Right atrium auricular region (tissue), 2 donors: Measurements from ENCODE around the gene CD58. TPM values are rescaled to one million over a fixed set of nuclear protein-coding genes. Genes with fewer than 3 reads are reported as not detected.
A peak's percentile ranks its signal among the peaks of the same experiment; 100 is the strongest.

Experiments
- DNase-seq: peaks from one replicate; pipeline ENCODE4 v3.0.0-alpha.2; 2019; ENCODE audit warnings: low spot score
- H3K27ac ChIP-seq, 2 donors: fragments of 200-600 bp; sonication (generic); 1 replicate in 1 of 2; 2 replicates in 1 of 2; pipeline ENCODE4 v1.5.1; 2016 to 2019
- H3K27me3 ChIP-seq, 2 donors: fragments of 200-600 bp; sonication (generic); one replicate each; pipeline versions ENCODE4 v1.5.1 to v1.6.0; 2017 to 2019
- H3K36me3 ChIP-seq: fragments of 200-600 bp; sonication (generic); one replicate; pipeline ENCODE4 v1.5.1; 2016
- H3K4me1 ChIP-seq, 2 donors: fragments of 200-600 bp; sonication (generic); one replicate each; pipeline versions ENCODE4 v1.5.1 to v1.6.0; 2017 to 2019
- H3K4me3 ChIP-seq, 2 donors: fragments of 200-600 bp; sonication (generic); 1 replicate in 1 of 2; 2 replicates in 1 of 2; pipeline ENCODE4 v1.5.1; 2017 to 2019; ENCODE audit warnings: mild to moderate bottlenecking in 1 of 2, moderate library complexity in 1 of 2
- H3K9me3 ChIP-seq, 2 donors: fragments of 200-600 bp; sonication (generic); one replicate each; pipeline ENCODE4 v1.5.1; 2019
- total RNA-seq, 2 donors: library from RNA; depleted of rRNA; stranded (reverse); fragments of >200 nt; gene quantifications; one replicate each; pipeline ENCODE4 v1.1.0, GENCODE V29; 2016
- TF ChIP-seq, protein P1 (sequence below), 2 donors: fragments of 200-600 bp; sonication (generic); IDR thresholded peaks; one replicate each; pipeline ENCODE4 v1.5.1; 2019; ENCODE audit warnings: antibody characterized with exemption in 2 of 2

CD58 gene
- total RNA-seq, 2 donors from 2014 or later, result 26.4 to 27.4 TPM

DNA sequence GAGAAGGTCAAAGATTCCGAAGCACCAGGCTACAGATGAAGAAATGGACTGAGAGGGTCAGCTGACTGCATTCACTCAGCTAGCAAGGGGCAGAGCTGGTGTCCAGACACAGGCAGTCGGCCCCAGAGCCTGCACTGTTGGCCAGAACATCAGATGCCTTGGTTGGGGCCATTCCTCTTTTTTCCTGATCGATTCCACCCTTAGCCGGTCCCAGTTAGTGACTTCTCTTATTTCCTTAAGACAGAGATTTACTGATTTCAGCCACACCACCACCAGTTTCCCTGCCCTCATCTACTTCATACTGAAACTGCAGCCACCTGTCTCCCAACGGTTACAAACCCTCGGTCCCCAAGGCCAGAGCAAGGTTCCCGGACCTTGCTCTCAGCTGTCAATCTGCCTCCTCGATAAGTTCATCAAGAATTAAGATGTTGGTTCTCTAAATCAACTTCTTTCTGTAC is 11.5 kb downstream of the CD58 start:
- Histone ChIP-seq H3K27ac (no peak overlapping the region), H3K36me3 (no peaks in the 10 kb centered on the region), H3K27me3 (no peaks in the 10 kb centered on the region), H3K9me3 (no peaks in the 10 kb centered on the region), H3K4me3 (no peak overlapping the region), H3K4me1 (peaks cover 0 to 15% of the 10 kb centered on the region in 2 donors)
- TF ChIP-seq, protein P1, sequence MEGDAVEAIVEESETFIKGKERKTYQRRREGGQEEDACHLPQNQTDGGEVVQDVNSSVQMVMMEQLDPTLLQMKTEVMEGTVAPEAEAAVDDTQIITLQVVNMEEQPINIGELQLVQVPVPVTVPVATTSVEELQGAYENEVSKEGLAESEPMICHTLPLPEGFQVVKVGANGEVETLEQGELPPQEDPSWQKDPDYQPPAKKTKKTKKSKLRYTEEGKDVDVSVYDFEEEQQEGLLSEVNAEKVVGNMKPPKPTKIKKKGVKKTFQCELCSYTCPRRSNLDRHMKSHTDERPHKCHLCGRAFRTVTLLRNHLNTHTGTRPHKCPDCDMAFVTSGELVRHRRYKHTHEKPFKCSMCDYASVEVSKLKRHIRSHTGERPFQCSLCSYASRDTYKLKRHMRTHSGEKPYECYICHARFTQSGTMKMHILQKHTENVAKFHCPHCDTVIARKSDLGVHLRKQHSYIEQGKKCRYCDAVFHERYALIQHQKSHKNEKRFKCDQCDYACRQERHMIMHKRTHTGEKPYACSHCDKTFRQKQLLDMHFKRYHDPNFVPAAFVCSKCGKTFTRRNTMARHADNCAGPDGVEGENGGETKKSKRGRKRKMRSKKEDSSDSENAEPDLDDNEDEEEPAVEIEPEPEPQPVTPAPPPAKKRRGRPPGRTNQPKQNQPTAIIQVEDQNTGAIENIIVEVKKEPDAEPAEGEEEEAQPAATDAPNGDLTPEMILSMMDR (IDR thresholded peaks at IDR 0.05), result no peak
- no peak for DNase-seq

GRCh38 chr1:116558571-116558970 is 12.3 kb downstream of the CD58 start:
- TF ChIP-seq, protein P1 (IDR thresholded peaks at IDR 0.05), result no peak
- no peaks in the 10 kb centered on the region for H3K36me3 ChIP-seq
- no peak for DNase-seq
- no peaks in the 10 kb centered on the region for H3K9me3 ChIP-seq
- H3K27ac ChIP-seq, result no peak overlapping the region
- H3K4me1 ChIP-seq, result peaks cover 0 to 17% of the 10 kb centered on the region in 2 donors
- H3K4me3 ChIP-seq, result no peak overlapping the region
- H3K27me3 ChIP-seq, result no peaks in the 10 kb centered on the region

DNA sequence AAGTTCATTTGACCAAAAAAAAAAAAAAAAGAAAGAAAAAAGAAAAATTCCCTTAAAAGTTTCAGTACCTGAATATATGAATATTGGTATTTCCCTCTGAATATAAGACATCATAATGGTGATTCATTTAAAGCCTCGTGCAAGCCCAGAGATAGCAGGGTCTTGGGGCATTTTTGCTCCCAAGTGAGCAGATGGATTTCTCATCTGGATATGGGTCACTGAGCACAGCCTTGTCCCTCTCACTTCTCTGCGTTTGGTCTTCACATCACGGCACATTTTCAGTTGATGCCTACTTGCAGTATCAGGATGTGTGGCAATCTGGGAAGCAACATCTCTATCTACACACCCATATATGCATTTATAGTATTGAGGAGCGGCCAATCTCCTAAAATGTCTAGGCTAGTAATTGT is 12.7 kb downstream of the CD58 start:
- H3K36me3 ChIP-seq, result no peaks in the 10 kb centered on the region
- no peak overlapping the region for H3K4me3 ChIP-seq
- peaks cover 0 to 21% of the 10 kb centered on the region in 2 donors for H3K4me1 ChIP-seq
- no peaks in the 10 kb centered on the region for H3K9me3 ChIP-seq
- H3K27me3 ChIP-seq, result no peaks in the 10 kb centered on the region
- TF ChIP-seq, protein P1 (IDR thresholded peaks at IDR 0.05), result no peak
- no peak for DNase-seq
- H3K27ac ChIP-seq, result no peak overlapping the region

DNA sequence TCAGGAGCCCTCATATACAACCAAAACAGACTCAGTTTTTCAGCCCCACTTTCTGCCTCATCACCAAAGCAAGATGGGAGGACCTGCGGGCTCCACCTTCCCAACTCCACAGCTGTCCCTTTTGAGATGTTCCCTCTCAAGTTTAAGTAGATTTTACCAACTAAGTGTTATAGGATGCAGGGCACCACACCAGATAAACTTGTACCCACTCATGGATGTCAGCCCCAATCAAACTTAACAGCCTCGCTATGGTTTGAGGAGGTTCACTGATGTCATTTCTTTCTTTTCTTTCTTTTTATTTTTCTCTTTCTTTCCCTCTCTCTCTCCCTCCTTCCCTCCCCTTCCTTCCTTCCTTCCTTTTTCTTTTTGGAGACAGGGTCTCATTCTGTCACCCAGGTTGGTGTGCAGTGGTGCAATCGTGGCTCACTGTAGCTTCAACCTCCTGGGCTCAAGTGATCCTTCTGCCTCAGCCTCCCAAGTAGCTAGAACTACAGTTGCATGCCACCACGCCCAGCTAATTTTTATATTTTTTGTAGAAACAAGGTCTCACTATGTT is 13.4 kb downstream of the CD58 start:
- H3K36me3 ChIP-seq, result no peaks in the 10 kb centered on the region
- peaks cover 0 to 21% of the 10 kb centered on the region in 2 donors for H3K4me1 ChIP-seq
- H3K9me3 ChIP-seq, result no peaks in the 10 kb centered on the region
- H3K4me3 ChIP-seq, result no peak overlapping the region
- TF ChIP-seq, protein P1 (IDR thresholded peaks at IDR 0.05), result no peak
- H3K27ac ChIP-seq, result peak overlapping the region in 1 of 2 donors; percentile 53
- no peaks in the 10 kb centered on the region for H3K27me3 ChIP-seq
- DNase-seq, result no peak

DNA sequence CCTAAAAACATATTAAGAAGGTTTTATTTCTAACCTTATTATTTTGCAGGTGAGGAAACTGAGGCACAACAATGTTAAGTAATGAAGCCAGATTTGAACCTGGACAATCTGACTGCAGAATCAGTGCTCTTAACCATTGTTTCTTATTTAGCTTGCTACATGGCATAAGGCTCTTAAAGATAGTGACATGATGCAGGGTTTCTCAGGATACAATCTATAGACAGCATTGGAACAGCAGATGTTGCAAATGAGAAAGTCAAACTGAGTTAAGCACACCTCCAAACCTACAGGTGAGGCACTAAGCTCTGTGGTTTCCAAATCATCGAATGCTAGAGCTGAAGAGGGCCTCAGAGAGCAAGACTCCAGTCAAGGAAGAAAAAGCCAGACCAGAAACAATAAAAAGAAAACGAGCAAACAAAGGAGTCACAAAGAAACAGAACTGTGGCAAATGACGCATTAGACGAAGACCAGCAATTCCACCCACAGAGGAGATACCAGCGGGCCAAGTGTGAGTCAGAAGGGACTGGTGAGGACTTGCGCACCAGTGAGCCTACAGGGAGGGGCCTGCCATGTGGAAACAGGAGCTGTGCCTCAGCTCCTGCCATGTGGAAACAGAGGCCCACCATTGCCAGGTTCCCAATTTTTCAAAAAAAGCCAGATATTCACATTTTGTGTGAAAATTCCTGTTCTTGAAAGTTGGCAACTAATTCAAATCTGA is 14.4 kb downstream of the CD58 start:
- Histone ChIP-seq H3K9me3 (no peaks in the 10 kb centered on the region), H3K27me3 (no peaks in the 10 kb centered on the region), H3K4me1 (peaks cover 0 to 21% of the 10 kb centered on the region in 2 donors), H3K36me3 (no peaks in the 10 kb centered on the region), H3K4me3 (no peak overlapping the region), H3K27ac (peak overlapping the region in 1 of 2 donors; percentile 67)
- peak; percentile 90 for DNase-seq
- TF ChIP-seq, protein P1 (IDR thresholded peaks at IDR 0.05), result no peak
